Fibroblast of lung (primary cell): ENCODE measurements around the gene SKIL. TPM values are rescaled to one million over a fixed set of nuclear protein-coding genes. Genes with fewer than 3 reads are reported as not detected.

Experiments
- DNase-seq, 2 donors: peaks; one replicate each; pipeline versions ENCODE4 v3.0.0 to v3.0.0-alpha.2; 2010; ENCODE audit warnings: low read depth in 2 of 2
- H2AFZ ChIP-seq: 2 replicates; pipeline ENCODE4 v1.5.1; 2012; ENCODE audit warnings: low read length, control low read depth, inconsistent platforms
- H3K27ac ChIP-seq: 2 replicates; pipeline ENCODE4 v1.5.1; 2011; ENCODE audit warnings: low read length, control low read depth; ENCODE audit not compliant: insufficient read depth
- H3K27me3 ChIP-seq: 2 replicates; pipeline ENCODE4 v1.5.1; 2011; ENCODE audit warnings: mild to moderate bottlenecking, low read length; ENCODE audit not compliant: control insufficient read depth, insufficient read depth
- H3K36me3 ChIP-seq: 2 replicates; pipeline ENCODE4 v1.5.1; 2011; ENCODE audit warnings: low read length; ENCODE audit not compliant: control insufficient read depth, insufficient read depth
- H3K4me1 ChIP-seq: 2 replicates; pipeline ENCODE4 v1.5.1; 2011; ENCODE audit warnings: low read length; ENCODE audit not compliant: control insufficient read depth, insufficient read depth; ENCODE audit errors: extremely low read depth
- H3K4me2 ChIP-seq: 2 replicates; pipeline ENCODE4 v1.5.1; 2011; ENCODE audit warnings: low read length, control low read depth; ENCODE audit not compliant: insufficient read depth; ENCODE audit errors: extremely low read depth
- H3K4me3 ChIP-seq, 4 experiments: fragments of 200-600 bp in 1 of 4; sonication (generic) in 1 of 4; replicated peaks in 1 of 4; 2 replicates each; pipeline ENCODE4 v1.5.1; 2011 to 2016; ENCODE audit warnings: low read length in 4 of 4, low read depth in 3 of 4, mild to moderate bottlenecking in 3 of 4, control low read depth in 2 of 4, inconsistent platforms in 1 of 4, mixed read lengths in 1 of 4; ENCODE audit not compliant: insufficient read depth in 1 of 4; ENCODE audit errors: control extremely low read depth in 1 of 4
- H3K79me2 ChIP-seq: 2 replicates; pipeline ENCODE4 v1.5.1; 2012; ENCODE audit warnings: mild to moderate bottlenecking, low read length, inconsistent platforms; ENCODE audit not compliant: control insufficient read depth, insufficient read depth
- H3K9ac ChIP-seq: 2 replicates; pipeline ENCODE4 v1.5.1; 2011; ENCODE audit warnings: mild to moderate bottlenecking, low read length, control low read depth; ENCODE audit not compliant: insufficient read depth
- H3K9me3 ChIP-seq: 2 replicates; pipeline ENCODE4 v1.5.1; 2012; ENCODE audit warnings: low read depth, low read length; ENCODE audit not compliant: control insufficient read depth, insufficient read depth
- H4K20me1 ChIP-seq: 2 replicates; pipeline ENCODE4 v1.5.1; 2011; ENCODE audit warnings: low read length; ENCODE audit not compliant: control insufficient read depth, insufficient read depth; ENCODE audit errors: extremely low read depth
- CTCF ChIP-seq, 2 donors: IDR thresholded peaks in 1 of 2; conservative IDR thresholded peaks in 1 of 2; 1 replicate in 1 of 2; 2 replicates in 1 of 2; pipeline ENCODE4 v1.5.1; 2011 to 2012; ENCODE audit warnings: low read length in 2 of 2, control low read depth in 1 of 2, inconsistent platforms in 1 of 2, low read depth in 1 of 2, mild to moderate bottlenecking in 1 of 2
- EZH2 ChIP-seq: IDR thresholded peaks from 2 replicates; pipeline ENCODE4 v1.5.1; 2012; ENCODE audit warnings: low read length, control low read depth, mild to moderate bottlenecking; ENCODE audit errors: missing control alignments
- polyA plus RNA-seq, 2 donors: library from polyadenylated mRNA; depleted of rRNA in 1 of 2; stranded (reverse) in 1 of 2; unstranded in 1 of 2; fragments of >200 nt; gene quantifications; 2 replicates each; pipeline ENCODE4 v1.2.1, GENCODE V29; 2011 to 2012; ENCODE audit warnings: missing spikeins in 1 of 2
- total RNA-seq: library from RNA; depleted of rRNA; stranded (reverse); fragments of >200 nt; gene quantifications from 2 replicates; pipeline ENCODE4 v1.2.1, GENCODE V29; 2014

The SKIL gene
- total and polyA plus RNA-seq, 2 donors (not counting 1 experiment from before 2014, with no cell fraction given), result 15.3 to 33.4 TPM

GRCh38 chr3:170391108-170391507 is 33.6 kb downstream of the SKIL start:
- no peak overlapping the region for H3K9ac ChIP-seq
- no peaks in the 10 kb centered on the region for H3K9me3 ChIP-seq
- no peak overlapping the region for H3K4me3 ChIP-seq
- no peak for DNase-seq
- no peaks in the 10 kb centered on the region for H3K79me2 ChIP-seq
- no peaks in the 10 kb centered on the region for H3K27me3 ChIP-seq
- no peak overlapping the region for H2AFZ ChIP-seq
- TF ChIP-seq CTCF (conservative IDR thresholded peaks at IDR 0.05 in 1 of 2, IDR thresholded peaks at IDR 0.05 in 1 of 2; ENCODE audit: low read depth in 1 of 2, low read length in 2 of 2) (no peak), EZH2 (no peak)
- H3K4me1 ChIP-seq, result no peaks in the 10 kb centered on the region
- peaks cover 2% of the 10 kb centered on the region for H3K36me3 ChIP-seq
- H3K4me2 ChIP-seq, result no peak overlapping the region
- no peaks in the 10 kb centered on the region for H4K20me1 ChIP-seq
- H3K27ac ChIP-seq, result no peak overlapping the region

GRCh38 chr3:170397685-170398084 is 40.2 kb downstream of the SKIL start:
- H3K79me2 ChIP-seq, result no peaks in the 10 kb centered on the region
- H3K4me2 ChIP-seq, result no peak overlapping the region
- no peaks in the 10 kb centered on the region for H3K4me1 ChIP-seq
- no peak for DNase-seq
- H3K9ac ChIP-seq, result no peak overlapping the region
- no peaks in the 10 kb centered on the region for H3K36me3 ChIP-seq
- no peaks in the 10 kb centered on the region for H3K27me3 ChIP-seq
- no peak overlapping the region for H3K4me3 ChIP-seq
- H2AFZ ChIP-seq, result no peak overlapping the region
- no peaks in the 10 kb centered on the region for H4K20me1 ChIP-seq
- H3K27ac ChIP-seq, result no peak overlapping the region
- H3K9me3 ChIP-seq, result no peaks in the 10 kb centered on the region
- TF ChIP-seq CTCF (conservative IDR thresholded peaks at IDR 0.05 in 1 of 2, IDR thresholded peaks at IDR 0.05 in 1 of 2; ENCODE audit: low read depth in 1 of 2, low read length in 2 of 2) (no peak), EZH2 (no peak)

GRCh38 chr3:170405101-170405500 is 47.6 kb downstream of the SKIL start:
- Histone ChIP-seq H3K79me2 (no peaks in the 10 kb centered on the region), H3K4me3 (no peak overlapping the region), H3K27me3 (no peaks in the 10 kb centered on the region), H3K4me1 (no peaks in the 10 kb centered on the region), H3K9ac (no peak overlapping the region), H3K36me3 (no peaks in the 10 kb centered on the region), H3K4me2 (no peak overlapping the region), H3K9me3 (no peaks in the 10 kb centered on the region), H4K20me1 (no peaks in the 10 kb centered on the region), H2AFZ (no peak overlapping the region), H3K27ac (no peak overlapping the region)
- TF ChIP-seq CTCF (conservative IDR thresholded peaks at IDR 0.05 in 1 of 2, IDR thresholded peaks at IDR 0.05 in 1 of 2; ENCODE audit: low read depth in 1 of 2, low read length in 2 of 2) (no peak), EZH2 (no peak)
- DNase-seq, result no peak
